K562 (cell line): ENCODE data around the gene CEP70.

Source experiments
- CTCF ChIP-seq, 3 experiments: IDR thresholded peaks in 2 of 3; conservative IDR thresholded peaks in 1 of 3; 2 replicates each; pipeline ENCODE4 v1.5.1; 2011 to 2012; ENCODE audit warnings: low read length in 3 of 3, mild to moderate bottlenecking in 3 of 3, control low read depth in 2 of 3, improper control_type of control experiment in 1 of 3, inconsistent platforms in 1 of 3, low read depth in 1 of 3, mixed read lengths in 1 of 3, moderate library complexity in 1 of 3; ENCODE audit not compliant: insufficient read depth in 2 of 3
- ZMIZ1 ChIP-seq, 2 experiments: fragments of 150-350 bp in 1 of 2; IDR thresholded peaks; 2 replicates each; pipeline ENCODE4 v1.6.1; 2012 to 2016; ENCODE audit warnings: low read depth in 2 of 2, low read length in 2 of 2, mild to moderate bottlenecking in 1 of 2, moderate library complexity in 1 of 2

- no peak for TF ChIP-seq ZMIZ1 (IDR thresholded peaks at IDR 0.05; ENCODE audit: low read depth in 2 of 2, low read length in 2 of 2)
- TF ChIP-seq CTCF (IDR thresholded peaks at IDR 0.05 in 2 of 3, conservative IDR thresholded peaks at IDR 0.05 in 1 of 3; ENCODE audit: insufficient read depth in 2 of 3, low read depth in 1 of 3, low read length in 3 of 3), result peak; percentile 15 to 34 (median 25); a peak in 1 of 6 replicates
These were observed 134.2 kb downstream of the CEP70 start for GRCh38 chr3:138459619-138460535.
